ENCODE measurements around the gene ACER1.
"Not testable (repeated sequence)": the region's sequence is repeated elsewhere in the genome, so short reads cannot be mapped to it uniquely, and the experiment has no call there.

Gene ACER1

GRCh38 chr19:6333439-6333838 lies at the start of gene ACER1:
ACER1 (minus strand) TSS chr19:6333612; CDS start chr19:6333551, 61 bp downstream.
- DNase-seq, result no peak

- no peak for DNase-seq
These were observed 49.8 kb upstream of the ACER1 start for GRCh38 chr19:6383188-6383587.

- no peak for DNase-seq
These were observed 47.8 kb upstream of the ACER1 start for GRCh38 chr19:6381030-6381750.

- no peak for DNase-seq
These were observed 46.3 kb upstream of the ACER1 start for GRCh38 chr19:6379744-6380143.

- no peak for DNase-seq
These were observed 45.1 kb upstream of the ACER1 start for GRCh38 chr19:6378486-6378885.

GRCh38 chr19:6378041-6378440 lies 44.6 kb upstream of the ACER1 start:
- no peak for DNase-seq

GRCh38 chr19:6376512-6377190 lies 43.2 kb upstream of the ACER1 start:
- DNase-seq, result no peak

- DNase-seq, result no peak
These were observed 42.1 kb upstream of the ACER1 start, which contains the start of gene PSPN for GRCh38 chr19:6375411-6376010. PSPN (minus strand) TSS chr19:6375933; CDS start chr19:6375849, 84 bp downstream.

- DNase-seq, result no peak
These were observed 41.4 kb upstream of the ACER1 start for GRCh38 chr19:6374711-6375410.

- no peak for DNase-seq
These were observed 40.8 kb upstream of the ACER1 start for GRCh38 chr19:6374161-6374709.

- DNase-seq, result no peak
These were observed 40.3 kb upstream of the ACER1 start for GRCh38 chr19:6373813-6374108.

GRCh38 chr19:6373096-6373812 lies 39.8 kb upstream of the ACER1 start:
- peak; percentile 86 for DNase-seq

GRCh38 chr19:6372594-6373095 lies 39.2 kb upstream of the ACER1 start, which contains the start of gene ALKBH7:
ALKBH7 (plus strand) TSS chr19:6372794; CDS start chr19:6372821, 27 bp downstream.
- peak; percentile 97 for DNase-seq

GRCh38 chr19:6364353-6364752 lies 30.9 kb upstream of the ACER1 start:
- no peak for DNase-seq

GRCh38 chr19:6362351-6362801 lies 29.0 kb upstream of the ACER1 start:
- no peak for DNase-seq

- DNase-seq, result no peak
These were observed 28.6 kb upstream of the ACER1 start for GRCh38 chr19:6362027-6362350.

- DNase-seq, result not testable (repeated sequence)
These were observed 27.4 kb upstream of the ACER1 start for GRCh38 chr19:6360857-6361216.

- not testable (repeated sequence) for DNase-seq
These were observed 27.0 kb upstream of the ACER1 start for GRCh38 chr19:6360445-6360844.

- no peak for DNase-seq
These were observed 26.3 kb upstream of the ACER1 start for GRCh38 chr19:6359568-6360341.

GRCh38 chr19:6358003-6358402 lies 24.6 kb upstream of the ACER1 start:
- DNase-seq, result no peak

- no peak for DNase-seq
These were observed 23.8 kb upstream of the ACER1 start for GRCh38 chr19:6357174-6357573.

Data from NCI-H748 treated with DMSO at 0.1 percent for 48 hours (cell line).